ENCODE data around the gene LSMEM2.
"Not testable (repeated sequence)": the region's sequence is repeated elsewhere in the genome, so short reads cannot be mapped to it uniquely, and the experiment has no call there.

Gene LSMEM2

GRCh38 chr3:50284121-50284520, 5.2 kb downstream of the LSMEM2 start:
- DNase-seq: not testable (repeated sequence)

GRCh38 chr3:50286322-50287227, 7.7 kb downstream of the LSMEM2 start:
- DNase-seq: no peak

- no peak for DNase-seq
Observed at GRCh38 chr3:50287262-50287661, 8.4 kb downstream of the LSMEM2 start.

- DNase-seq: peak; percentile 22
Observed at GRCh38 chr3:50288387-50289007, 9.6 kb downstream of the LSMEM2 start.

GRCh38 chr3:50289130-50289529, 10.2 kb downstream of the LSMEM2 start:
- no peak for DNase-seq

- DNase-seq: peak; percentile 36
Observed at GRCh38 chr3:50290161-50290641, 11.3 kb downstream of the LSMEM2 start.

GRCh38 chr3:50292159-50293078, 13.5 kb downstream of the LSMEM2 start, which contains the start of gene IFRD2:
IFRD2 (minus strand) TSS chr3:50292429; CDS start chr3:50292274, 155 bp downstream.
- peak; percentile 98 for DNase-seq

- peak; percentile 34 for DNase-seq
Observed at GRCh38 chr3:50293079-50293801, 14.4 kb downstream of the LSMEM2 start.

- DNase-seq: no peak
Observed at GRCh38 chr3:50294089-50294488, 15.2 kb downstream of the LSMEM2 start.

GRCh38 chr3:50294492-50295403, 15.9 kb downstream of the LSMEM2 start:
- DNase-seq: peak; percentile 27

- peak; percentile 17 for DNase-seq
Observed at GRCh38 chr3:50295553-50296431, 16.9 kb downstream of the LSMEM2 start.

- DNase-seq: peak; percentile 33
Observed at GRCh38 chr3:50296721-50297383, 18.0 kb downstream of the LSMEM2 start.

- DNase-seq: peak; percentile 50
Observed at GRCh38 chr3:50297384-50297775, 18.5 kb downstream of the LSMEM2 start.

- DNase-seq: peak; percentile 46
Observed at GRCh38 chr3:50297896-50298725, 19.2 kb downstream of the LSMEM2 start.

- DNase-seq: peak; percentile 100
Observed at GRCh38 chr3:50298836-50299637, 20.1 kb downstream of the LSMEM2 start, which contains the start of the genes HYAL3 and NAA80. HYAL3 (minus strand) TSS chr3:50299405; CDS start chr3:50295602, 3,803 bp downstream. NAA80 (minus strand) TSS chr3:50299405; CDS start chr3:50297463, 1,942 bp downstream.

GRCh38 chr3:50299638-50299928, 20.7 kb downstream of the LSMEM2 start:
- DNase-seq: no peak

GRCh38 chr3:50299929-50300680, 21.2 kb downstream of the LSMEM2 start:
- peak; percentile 63 for DNase-seq

Measured in femur (tissue), 1 donor.